HepG2 (cell line): Measurements from ENCODE around the gene MBD3L3. TPM values are rescaled to one million over a fixed set of nuclear protein-coding genes. Genes with fewer than 3 reads are reported as not detected.

Experiments
- CBX2 ChIP-seq, 2 experiments: fragments of 200-600 bp in 1 of 2; sonication (generic); formaldehyde crosslinking in 1 of 2; IDR thresholded peaks; 2 replicates each; pipeline versions ENCODE4 v1.7.0 to v1.8.1; 2018 to 2022; ENCODE audit warnings: low read depth in 2 of 2, low read length in 1 of 2, mild to moderate bottlenecking in 1 of 2, missing genetic modification reagents in 1 of 2
- CENPBD1 ChIP-seq: sonication (generic); formaldehyde crosslinking; IDR thresholded peaks from 2 replicates; pipeline ENCODE4 v1.8.0; 2022; ENCODE audit warnings: missing genetic modification reagents, low read depth, mild to moderate bottlenecking, borderline replicate concordance
- CREB1 ChIP-seq, 2 experiments: fragments of 450-650 bp in 1 of 2; IDR thresholded peaks; 2 replicates each; pipeline ENCODE4 v1.6.1; 2016 to 2017; ENCODE audit warnings: control low read depth in 1 of 2, mild to moderate bottlenecking in 1 of 2, missing compliant biosample characterization in 1 of 2, missing genetic modification characterization in 1 of 2
- GATA4 ChIP-seq: sonication (generic); IDR thresholded peaks from 2 replicates; pipeline ENCODE4 v1.6.1; 2016; ENCODE audit warnings: antibody characterized with exemption, low read depth, borderline replicate concordance
- KAT2B ChIP-seq: fragments of 150-350 bp; IDR thresholded peaks from 2 replicates; pipeline ENCODE4 v1.6.1; 2014; ENCODE audit warnings: low read depth, low read length, borderline replicate concordance
- KMT2B ChIP-seq: IDR thresholded peaks from 2 replicates; pipeline ENCODE4 v1.6.1; 2016; ENCODE audit warnings: missing genetic modification reagents, missing compliant biosample characterization
- NFE2 ChIP-seq: sonication (generic); formaldehyde crosslinking; IDR thresholded peaks from 2 replicates; pipeline ENCODE4 v1.4.0; 2020; ENCODE audit warnings: missing genetic modification reagents
- POGZ ChIP-seq: sonication (generic); formaldehyde crosslinking; IDR thresholded peaks from 2 replicates; pipeline ENCODE4 v1.4.0; 2020; ENCODE audit warnings: mild to moderate bottlenecking, missing genetic modification reagents
- SIN3B ChIP-seq: fragments of 150-350 bp; IDR thresholded peaks from 2 replicates; pipeline ENCODE4 v1.6.1; 2014; ENCODE audit warnings: low read length
- SP4 ChIP-seq: sonication (generic); formaldehyde crosslinking; IDR thresholded peaks from 2 replicates; pipeline ENCODE4 v1.8.1; 2023; ENCODE audit warnings: mild to moderate bottlenecking, missing genetic modification reagents
- TFE3 ChIP-seq: IDR thresholded peaks from 2 replicates; pipeline ENCODE4 v1.6.1; 2016
- ZBTB37 ChIP-seq: sonication (generic); formaldehyde crosslinking; IDR thresholded peaks from 2 replicates; pipeline ENCODE4 v1.4.0; 2020; ENCODE audit warnings: mild to moderate bottlenecking, missing genetic modification reagents
- ZBTB8A ChIP-seq: sonication (generic); formaldehyde crosslinking; IDR thresholded peaks from 2 replicates; pipeline ENCODE4 v1.4.0; 2020; ENCODE audit warnings: mild to moderate bottlenecking, low read depth, missing genetic modification reagents, borderline replicate concordance
- ZGPAT ChIP-seq: IDR thresholded peaks from 2 replicates; pipeline ENCODE4 v1.6.1; 2016; ENCODE audit warnings: mild to moderate bottlenecking
- ZNF234 ChIP-seq: sonication (generic); formaldehyde crosslinking; conservative IDR thresholded peaks from 2 replicates; pipeline ENCODE4 v1.5.1; 2020; ENCODE audit warnings: mild to moderate bottlenecking, missing genetic modification reagents
- ZNF780A ChIP-seq: sonication (generic); formaldehyde crosslinking; IDR thresholded peaks from 2 replicates; pipeline ENCODE4 v1.8.0; 2022; ENCODE audit warnings: mild to moderate bottlenecking, missing genetic modification reagents, moderate library complexity
- polyA plus RNA-seq, 8 experiments: library from polyadenylated mRNA; depleted of rRNA in 3 of 8; stranded (reverse) in 7 of 8; unstranded in 1 of 8; fragments of >200 nt; fragmentation: Illumina TruSeq in 4 of 8; extraction: Trizol in 4 of 8; gene quantifications; 2 replicates each; pipeline versions ENCODE4 v1.2.1 to v1.2.3, GENCODE V29; 2011 to 2016; ENCODE audit warnings: low read depth in 4 of 8, missing spikeins in 1 of 8, mixed read lengths in 1 of 8; ENCODE audit not compliant: insufficient read depth in 1 of 8
- total RNA-seq, 5 experiments: library from RNA; depleted of rRNA; stranded (reverse); fragments of >200 nt; fragmentation: Illumina TruSeq; extraction: Trizol; gene quantifications; 2 replicates each; pipeline ENCODE4 v1.2.3, GENCODE V29; 2016; ENCODE audit warnings: low read depth in 1 of 5
- TF ChIP-seq, protein P1 (sequence below): sonication (generic); formaldehyde crosslinking; IDR thresholded peaks from 2 replicates; pipeline ENCODE4 v1.5.1; 2020; ENCODE audit warnings: mild to moderate bottlenecking, missing genetic modification reagents, borderline replicate concordance
- TF ChIP-seq, protein P2 (sequence below): sonication (generic); formaldehyde crosslinking; IDR thresholded peaks from 2 replicates; pipeline ENCODE4 v1.4.0; 2020; ENCODE audit warnings: missing genetic modification reagents

The MBD3L3 gene
- total and polyA plus RNA-seq, 2 of the 13 experiments (the other 11 are each of a cell fraction or from before 2014, with no cell fraction given), result not detected

- TF ChIP-seq TFE3 (CRISPR knock-in tag) (no peak), ZNF780A (no peak), ZBTB8A (CRISPR knock-in tag) (no peak), SP4 (CRISPR knock-in tag) (peak; percentile 88), CBX2 (IDR thresholded peaks at IDR 0.05; ENCODE audit: low read depth, low read length) (no peak), CBX2 (CRISPR knock-in tag; IDR thresholded peaks at IDR 0.05; ENCODE audit: low read depth) (no peak), ZNF234 (CRISPR knock-in tag) (no peak), GATA4 (peak; percentile 15; the same call in 1 of the 2 replicates), POGZ (CRISPR knock-in tag) (peak; percentile 46; the same call in 1 of the 2 replicates), KMT2B (CRISPR knock-in tag) (no peak; the same call in 1 of the 2 replicates), ZGPAT (CRISPR knock-in tag) (peak; percentile 74), ZBTB37 (CRISPR knock-in tag) (no peak), KAT2B (no peak), CENPBD1 (CRISPR knock-in tag) (no peak), CREB1 (IDR thresholded peaks at IDR 0.05) (no peak), CREB1 (CRISPR knock-in tag; IDR thresholded peaks at IDR 0.05) (no peak), SIN3B (no peak), NFE2 (CRISPR knock-in tag) (no peak)
- TF ChIP-seq, protein P1, sequence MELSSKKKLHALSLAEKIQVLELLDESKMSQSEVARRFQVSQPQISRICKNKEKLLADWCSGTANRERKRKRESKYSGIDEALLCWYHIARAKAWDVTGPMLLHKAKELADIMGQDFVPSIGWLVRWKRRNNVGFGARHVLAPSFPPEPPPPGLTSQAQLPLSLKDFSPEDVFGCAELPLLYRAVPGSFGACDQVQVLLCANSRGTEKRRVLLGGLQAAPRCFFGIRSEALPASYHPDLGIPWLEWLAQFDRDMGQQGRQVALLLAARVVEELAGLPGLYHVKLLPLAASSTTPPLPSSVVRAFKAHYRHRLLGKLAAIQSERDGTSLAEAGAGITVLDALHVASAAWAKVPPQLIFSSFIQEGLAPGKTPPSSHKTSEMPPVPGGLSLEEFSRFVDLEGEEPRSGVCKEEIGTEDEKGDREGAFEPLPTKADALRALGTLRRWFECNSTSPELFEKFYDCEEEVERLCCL, result 0 out of 2 replicates have a peak, but pooled peaks have one; percentile 28
- TF ChIP-seq, protein P2, sequence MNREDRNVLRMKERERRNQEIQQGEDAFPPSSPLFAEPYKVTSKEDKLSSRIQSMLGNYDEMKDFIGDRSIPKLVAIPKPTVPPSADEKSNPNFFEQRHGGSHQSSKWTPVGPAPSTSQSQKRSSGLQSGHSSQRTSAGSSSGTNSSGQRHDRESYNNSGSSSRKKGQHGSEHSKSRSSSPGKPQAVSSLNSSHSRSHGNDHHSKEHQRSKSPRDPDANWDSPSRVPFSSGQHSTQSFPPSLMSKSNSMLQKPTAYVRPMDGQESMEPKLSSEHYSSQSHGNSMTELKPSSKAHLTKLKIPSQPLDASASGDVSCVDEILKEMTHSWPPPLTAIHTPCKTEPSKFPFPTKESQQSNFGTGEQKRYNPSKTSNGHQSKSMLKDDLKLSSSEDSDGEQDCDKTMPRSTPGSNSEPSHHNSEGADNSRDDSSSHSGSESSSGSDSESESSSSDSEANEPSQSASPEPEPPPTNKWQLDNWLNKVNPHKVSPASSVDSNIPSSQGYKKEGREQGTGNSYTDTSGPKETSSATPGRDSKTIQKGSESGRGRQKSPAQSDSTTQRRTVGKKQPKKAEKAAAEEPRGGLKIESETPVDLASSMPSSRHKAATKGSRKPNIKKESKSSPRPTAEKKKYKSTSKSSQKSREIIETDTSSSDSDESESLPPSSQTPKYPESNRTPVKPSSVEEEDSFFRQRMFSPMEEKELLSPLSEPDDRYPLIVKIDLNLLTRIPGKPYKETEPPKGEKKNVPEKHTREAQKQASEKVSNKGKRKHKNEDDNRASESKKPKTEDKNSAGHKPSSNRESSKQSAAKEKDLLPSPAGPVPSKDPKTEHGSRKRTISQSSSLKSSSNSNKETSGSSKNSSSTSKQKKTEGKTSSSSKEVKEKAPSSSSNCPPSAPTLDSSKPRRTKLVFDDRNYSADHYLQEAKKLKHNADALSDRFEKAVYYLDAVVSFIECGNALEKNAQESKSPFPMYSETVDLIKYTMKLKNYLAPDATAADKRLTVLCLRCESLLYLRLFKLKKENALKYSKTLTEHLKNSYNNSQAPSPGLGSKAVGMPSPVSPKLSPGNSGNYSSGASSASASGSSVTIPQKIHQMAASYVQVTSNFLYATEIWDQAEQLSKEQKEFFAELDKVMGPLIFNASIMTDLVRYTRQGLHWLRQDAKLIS, result no peak
These were observed 10.8 kb upstream of the MBD3L3 start, which contains the start of gene ZNF557 (continued) for GRCh38 chr19:7069042-7069903.
